IPS-20b (cell line): ENCODE measurements around the gene HPS3.

Source experiments
- H3K27ac ChIP-seq: one replicate; pipeline ENCODE4 v1.5.1; 2013; ENCODE audit warnings: low read length
- H3K27me3 ChIP-seq: 2 replicates; pipeline ENCODE4 v1.6.1; 2013; ENCODE audit warnings: mild to moderate bottlenecking, low read length, inconsistent platforms; ENCODE audit not compliant: insufficient read depth
- H3K36me3 ChIP-seq: 2 replicates; pipeline ENCODE4 v1.6.1; 2013; ENCODE audit warnings: low read depth, mild to moderate bottlenecking, inconsistent platforms, low read length, moderate library complexity; ENCODE audit not compliant: insufficient read depth
- H3K4me1 ChIP-seq: 2 replicates; pipeline ENCODE4 v1.6.1; 2013; ENCODE audit warnings: mild to moderate bottlenecking, control low read depth, inconsistent platforms, low read length, moderate library complexity; ENCODE audit not compliant: insufficient read depth
- H3K4me3 ChIP-seq: 2 replicates; pipeline ENCODE4 v1.5.1; 2013; ENCODE audit warnings: mild to moderate bottlenecking, low read length, inconsistent platforms
- H3K9ac ChIP-seq: 2 replicates; pipeline ENCODE4 v1.6.1; 2013; ENCODE audit warnings: low read depth, mild to moderate bottlenecking, inconsistent platforms, low read length, moderate library complexity
- H3K9me3 ChIP-seq: 2 replicates; pipeline ENCODE4 v1.6.1; 2013; ENCODE audit warnings: mild to moderate bottlenecking, low read depth, low read length, inconsistent platforms; ENCODE audit not compliant: insufficient read depth

Gene HPS3

GRCh38 chr3:149162007-149162406, 32.6 kb downstream of the HPS3 start:
- Histone ChIP-seq H3K27ac (no peak overlapping the region), H3K4me3 (no peak overlapping the region), H3K4me1 (no peaks in the 10 kb centered on the region), H3K36me3 (peaks cover 96% of the 10 kb centered on the region), H3K9ac (no peak overlapping the region), H3K9me3 (no peaks in the 10 kb centered on the region), H3K27me3 (no peaks in the 10 kb centered on the region)

- no peaks in the 10 kb centered on the region for H3K4me1 ChIP-seq
- no peaks in the 10 kb centered on the region for H3K27me3 ChIP-seq
- no peak overlapping the region for H3K9ac ChIP-seq
- H3K9me3 ChIP-seq: no peaks in the 10 kb centered on the region
- peaks cover 96% of the 10 kb centered on the region for H3K36me3 ChIP-seq
- no peak overlapping the region for H3K27ac ChIP-seq
- H3K4me3 ChIP-seq: no peak overlapping the region
Measured at GRCh38 chr3:149163066-149163465, 33.6 kb downstream of the HPS3 start.

DNA sequence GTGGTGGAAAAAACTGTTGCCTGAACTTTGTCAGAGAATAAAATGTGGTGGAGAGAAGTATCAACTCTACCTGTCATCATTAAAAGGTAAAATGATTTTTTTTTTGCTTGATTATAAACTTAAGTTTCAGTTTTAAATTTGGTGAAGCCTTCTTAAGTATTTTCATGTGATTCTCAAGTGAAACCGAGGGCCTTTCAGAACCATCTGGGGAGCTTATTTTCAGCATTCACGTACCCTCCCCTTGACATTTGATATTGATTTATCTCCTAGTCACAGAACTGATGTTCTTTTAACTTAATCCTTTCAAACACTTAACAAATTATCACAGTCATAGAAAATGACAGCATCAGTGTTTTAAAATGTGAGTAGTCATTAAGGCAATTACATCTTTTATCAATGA, 38.5 kb downstream of the HPS3 start:
- Histone ChIP-seq H3K27ac (no peak overlapping the region), H3K4me3 (no peak overlapping the region), H3K9me3 (no peaks in the 10 kb centered on the region), H3K9ac (no peak overlapping the region), H3K27me3 (no peaks in the 10 kb centered on the region), H3K36me3 (peaks cover 96% of the 10 kb centered on the region), H3K4me1 (no peaks in the 10 kb centered on the region)

GRCh38 chr3:149170672-149171071, 41.2 kb downstream of the HPS3 start:
- no peak overlapping the region for H3K4me3 ChIP-seq
- H3K27ac ChIP-seq: no peak overlapping the region
- no peaks in the 10 kb centered on the region for H3K4me1 ChIP-seq
- no peaks in the 10 kb centered on the region for H3K9me3 ChIP-seq
- H3K27me3 ChIP-seq: no peaks in the 10 kb centered on the region
- H3K36me3 ChIP-seq: peaks cover 72% of the 10 kb centered on the region
- no peak overlapping the region for H3K9ac ChIP-seq

GRCh38 chr3:149174901-149175300, 45.5 kb downstream of the HPS3 start:
- no peaks in the 10 kb centered on the region for H3K9me3 ChIP-seq
- H3K9ac ChIP-seq: no peak overlapping the region
- H3K4me1 ChIP-seq: no peaks in the 10 kb centered on the region; the same call in 1 of the 2 replicates
- H3K36me3 ChIP-seq: peaks cover 42% of the 10 kb centered on the region
- H3K27me3 ChIP-seq: no peaks in the 10 kb centered on the region
- H3K27ac ChIP-seq: no peak overlapping the region
- H3K4me3 ChIP-seq: no peak overlapping the region

DNA sequence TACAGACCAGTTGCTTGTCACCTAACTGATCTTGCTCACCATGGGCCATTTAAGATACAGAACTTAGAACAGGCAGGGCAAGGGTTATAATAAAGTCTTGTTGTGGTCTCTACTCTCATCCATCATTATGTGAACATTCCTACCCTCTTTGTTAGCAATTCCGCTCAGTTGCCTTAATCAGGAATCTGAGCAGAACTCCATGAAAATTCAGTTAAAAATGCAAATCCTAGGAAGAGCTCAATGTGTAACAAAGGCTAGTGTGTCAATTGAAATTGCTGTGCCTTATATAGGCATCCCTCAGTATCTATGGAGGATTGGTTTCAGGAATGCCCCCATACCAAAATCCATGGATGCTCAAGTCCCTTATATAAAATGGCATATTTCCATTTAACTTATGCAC, 47.7 kb downstream of the HPS3 start:
- no peaks in the 10 kb centered on the region for H3K9me3 ChIP-seq
- H3K4me1 ChIP-seq: no peaks in the 10 kb centered on the region; the same call in 1 of the 2 replicates
- H3K36me3 ChIP-seq: peaks cover 22% of the 10 kb centered on the region
- H3K9ac ChIP-seq: no peak overlapping the region
- H3K27ac ChIP-seq: no peak overlapping the region
- no peaks in the 10 kb centered on the region for H3K27me3 ChIP-seq
- no peak overlapping the region for H3K4me3 ChIP-seq

DNA sequence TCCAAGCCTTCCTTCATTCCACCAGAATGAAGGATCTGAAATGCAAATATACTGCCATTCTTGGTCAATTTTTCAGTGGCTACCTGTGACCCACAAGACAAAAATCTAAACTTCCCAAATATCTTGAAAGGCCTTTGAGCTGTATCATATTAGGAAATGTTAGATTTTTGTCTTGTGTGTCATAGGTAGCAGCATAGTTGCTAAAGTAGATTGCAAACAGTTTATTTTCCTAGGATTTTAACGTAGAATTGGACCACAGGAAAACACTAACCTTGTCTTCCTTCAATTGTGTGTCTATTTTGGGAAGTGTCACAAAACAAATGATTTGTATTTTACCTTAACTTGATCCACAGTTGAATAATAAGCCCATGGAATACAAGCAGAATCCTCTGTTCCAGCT, 49.8 kb downstream of the HPS3 start:
- peaks cover 12% of the 10 kb centered on the region; the same call in 1 of the 2 replicates for H3K36me3 ChIP-seq
- H3K9me3 ChIP-seq: no peaks in the 10 kb centered on the region
- H3K4me3 ChIP-seq: no peak overlapping the region
- H3K27me3 ChIP-seq: no peaks in the 10 kb centered on the region
- H3K27ac ChIP-seq: no peak overlapping the region
- no peaks in the 10 kb centered on the region; the same call in 1 of the 2 replicates for H3K4me1 ChIP-seq
- no peak overlapping the region for H3K9ac ChIP-seq

GRCh38 chr3:149180057-149180573, 50.7 kb downstream of the HPS3 start:
- H3K4me3 ChIP-seq: no peak overlapping the region
- H3K9me3 ChIP-seq: no peaks in the 10 kb centered on the region
- H3K4me1 ChIP-seq: no peaks in the 10 kb centered on the region; the same call in 1 of the 2 replicates
- H3K27ac ChIP-seq: no peak overlapping the region
- no peak overlapping the region for H3K9ac ChIP-seq
- peaks cover 12% of the 10 kb centered on the region; the same call in 1 of the 2 replicates for H3K36me3 ChIP-seq
- H3K27me3 ChIP-seq: no peaks in the 10 kb centered on the region

DNA sequence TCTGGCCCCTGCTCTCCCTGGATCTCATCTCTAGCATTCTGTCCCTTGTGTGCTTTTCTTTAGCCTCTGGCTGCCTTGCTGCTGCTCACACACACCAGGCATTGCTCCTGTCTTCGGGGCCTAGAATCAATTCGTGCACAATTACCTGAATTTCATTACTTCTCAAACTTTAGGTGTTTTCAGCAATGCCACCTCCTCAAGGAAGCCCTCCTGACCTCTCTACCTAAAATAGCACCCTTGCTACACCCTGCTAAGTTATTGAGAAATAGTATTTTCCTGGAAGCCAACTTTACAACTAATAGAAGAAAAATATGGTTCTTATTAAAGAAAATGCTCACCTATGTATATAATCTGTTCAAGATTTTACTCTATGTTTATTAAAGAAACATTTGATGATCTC, 51.7 kb downstream of the HPS3 start:
- H3K36me3 ChIP-seq: peaks cover 12% of the 10 kb centered on the region; the same call in 1 of the 2 replicates
- peaks cover 2% of the 10 kb centered on the region; the same call in 1 of the 2 replicates for H3K4me1 ChIP-seq
- H3K9me3 ChIP-seq: peaks cover 2% of the 10 kb centered on the region; the same call in 1 of the 2 replicates
- no peak overlapping the region for H3K27ac ChIP-seq
- no peak overlapping the region for H3K4me3 ChIP-seq
- H3K9ac ChIP-seq: no peak overlapping the region
- no peaks in the 10 kb centered on the region for H3K27me3 ChIP-seq

GRCh38 chr3:149186219-149186618, 56.8 kb downstream of the HPS3 start:
- Histone ChIP-seq H3K9me3 (peaks cover 10% of the 10 kb centered on the region; the same call in 1 of the 2 replicates), H3K36me3 (peaks cover 4% of the 10 kb centered on the region; the same call in 1 of the 2 replicates), H3K27ac (no peak overlapping the region), H3K9ac (no peak overlapping the region), H3K4me1 (peaks cover 8% of the 10 kb centered on the region; the same call in 1 of the 2 replicates), H3K27me3 (no peaks in the 10 kb centered on the region), H3K4me3 (no peak overlapping the region)

- Histone ChIP-seq H3K4me3 (no peak overlapping the region), H3K36me3 (peaks cover 4% of the 10 kb centered on the region; the same call in 1 of the 2 replicates), H3K27ac (no peak overlapping the region), H3K9me3 (peaks cover 10% of the 10 kb centered on the region; the same call in 1 of the 2 replicates), H3K9ac (no peak overlapping the region), H3K27me3 (no peaks in the 10 kb centered on the region), H3K4me1 (peaks cover 8% of the 10 kb centered on the region; the same call in 1 of the 2 replicates)
Measured at GRCh38 chr3:149186721-149187120, 57.3 kb downstream of the HPS3 start.

DNA sequence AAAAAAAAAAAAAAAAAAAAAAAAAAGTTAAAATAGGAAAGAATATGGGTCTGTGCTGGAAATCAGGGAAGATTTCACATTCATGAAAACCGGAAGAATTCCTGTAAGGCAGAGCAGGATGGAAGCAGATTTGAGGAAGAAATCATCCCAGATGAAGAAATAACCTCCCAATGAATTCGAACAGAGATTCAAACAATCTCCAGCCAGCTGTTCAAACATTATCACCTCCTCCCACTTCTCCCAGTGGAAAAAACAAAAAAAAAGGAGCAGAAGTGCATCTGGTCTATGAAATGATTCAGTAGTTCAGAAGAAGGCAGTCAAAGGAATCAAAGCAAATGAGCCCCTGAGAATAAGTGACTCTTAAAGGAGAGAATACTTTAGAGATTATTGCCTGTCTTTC, 59.1 kb downstream of the HPS3 start:
- peaks cover 8% of the 10 kb centered on the region; the same call in 1 of the 2 replicates for H3K4me1 ChIP-seq
- no peak overlapping the region for H3K4me3 ChIP-seq
- no peak overlapping the region for H3K27ac ChIP-seq
- H3K36me3 ChIP-seq: peaks cover 4% of the 10 kb centered on the region; the same call in 1 of the 2 replicates
- peaks cover 10% of the 10 kb centered on the region; the same call in 1 of the 2 replicates for H3K9me3 ChIP-seq
- no peaks in the 10 kb centered on the region for H3K27me3 ChIP-seq
- no peak overlapping the region for H3K9ac ChIP-seq
